ENCODE measurements around the gene C2orf78.

C2orf78 gene

DNA sequence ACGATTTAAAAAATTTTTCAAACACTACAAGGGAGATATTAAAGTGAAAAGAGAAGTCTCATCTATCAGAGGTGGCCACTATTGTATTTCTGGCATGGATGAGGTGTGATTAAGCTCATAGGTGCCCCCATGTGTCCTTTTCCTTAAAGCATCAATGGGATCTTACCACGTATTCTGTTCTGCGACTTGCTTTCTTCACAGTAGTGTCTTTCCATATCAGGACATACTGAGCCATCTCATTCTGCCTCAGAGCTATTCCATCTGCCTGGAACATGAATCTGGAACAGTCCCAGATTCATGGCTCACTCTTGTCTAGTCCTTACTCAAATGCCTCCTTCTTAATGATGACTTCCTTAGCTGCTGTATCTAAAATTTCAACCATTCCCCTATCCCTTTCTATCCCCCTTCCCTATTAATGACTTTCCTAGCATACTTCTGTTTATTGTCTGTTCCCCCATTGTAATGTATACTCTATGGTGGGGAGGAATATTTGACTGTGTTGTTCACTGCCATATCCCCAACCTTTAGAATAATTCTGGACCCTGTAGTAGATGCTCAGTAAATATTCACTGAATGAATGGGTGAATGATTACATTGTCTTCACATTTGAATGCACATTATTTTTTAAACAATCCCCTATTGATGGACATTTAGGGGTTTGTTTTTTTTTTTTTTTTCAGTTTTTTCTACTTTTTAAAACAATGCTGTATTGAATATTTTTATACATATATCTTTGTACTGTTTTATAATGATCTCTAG, 55.8 kb downstream of the C2orf78 start:
- DNase-seq: no peak

DNA sequence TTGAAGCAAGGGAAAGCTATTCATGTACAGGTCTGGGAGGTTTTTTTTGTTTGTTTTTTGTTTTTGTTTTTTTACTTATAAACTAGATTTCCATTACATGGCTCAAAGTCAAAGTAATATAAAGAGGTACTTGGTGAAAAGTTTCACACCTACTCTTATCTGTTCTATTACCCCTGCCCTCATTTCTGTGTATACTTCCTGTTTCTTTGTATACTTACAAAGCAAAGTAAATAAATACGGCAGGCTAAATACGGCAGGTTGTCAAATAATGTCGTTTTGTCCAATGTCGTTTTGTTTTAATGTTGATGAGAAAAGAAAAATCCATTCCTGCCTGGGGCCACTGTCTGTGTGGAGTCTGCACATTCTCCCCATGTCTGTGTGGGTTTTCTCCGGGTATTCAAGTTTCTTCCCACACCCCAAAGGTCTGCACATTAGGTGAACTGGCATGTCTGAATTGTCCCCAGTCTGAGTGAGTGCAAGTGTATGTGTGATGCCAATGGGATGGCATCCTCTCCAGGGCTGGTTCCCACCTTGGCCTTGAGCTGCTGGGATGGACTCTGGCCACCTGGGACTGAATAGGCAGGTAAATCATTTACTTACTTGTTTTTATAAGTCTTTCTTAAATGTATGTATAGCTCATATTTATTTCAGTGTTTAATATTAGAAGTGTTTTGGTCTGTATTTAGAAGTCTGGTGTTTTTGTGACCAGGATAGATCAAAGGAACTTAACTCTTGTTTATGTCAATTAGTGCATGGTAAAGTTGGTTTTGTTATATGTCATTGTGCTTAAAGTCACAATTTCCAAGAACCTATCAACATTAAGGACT, 58.1 kb downstream of the C2orf78 start:
- no peak for DNase-seq

DNA sequence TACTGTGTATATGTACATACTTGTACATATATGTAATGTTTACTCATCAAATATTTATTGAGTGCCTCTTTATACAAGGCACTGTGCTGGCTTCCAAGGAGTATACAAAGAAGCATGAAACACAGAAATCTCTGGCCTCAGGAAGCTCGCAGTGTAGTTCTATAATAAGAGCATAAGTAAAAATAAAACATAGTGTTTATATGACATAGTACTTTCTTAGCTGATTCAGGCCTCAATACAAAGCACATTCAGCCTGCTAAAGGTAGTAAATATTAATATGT, 58.7 kb downstream of the C2orf78 start:
- no peak for DNase-seq

DNA sequence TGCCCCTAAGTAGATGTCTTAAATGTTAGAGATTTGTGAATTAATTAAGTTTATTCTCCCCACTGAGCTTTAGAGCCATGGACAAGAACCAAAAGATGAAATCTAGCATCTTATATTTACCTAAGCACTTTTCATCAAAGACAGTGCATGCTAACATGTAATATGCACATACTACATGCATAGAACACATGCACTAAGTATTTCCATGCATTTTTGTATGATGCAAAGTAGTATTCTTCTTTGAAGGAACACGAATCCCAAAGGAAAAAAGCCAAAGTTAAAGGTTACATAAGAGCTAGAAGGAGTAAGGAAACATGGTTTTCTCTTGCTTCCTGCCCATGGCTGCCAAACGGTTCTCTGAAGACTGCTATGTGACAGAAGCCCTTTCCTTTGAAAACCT, 60.1 kb downstream of the C2orf78 start:
- no peak for DNase-seq

DNA sequence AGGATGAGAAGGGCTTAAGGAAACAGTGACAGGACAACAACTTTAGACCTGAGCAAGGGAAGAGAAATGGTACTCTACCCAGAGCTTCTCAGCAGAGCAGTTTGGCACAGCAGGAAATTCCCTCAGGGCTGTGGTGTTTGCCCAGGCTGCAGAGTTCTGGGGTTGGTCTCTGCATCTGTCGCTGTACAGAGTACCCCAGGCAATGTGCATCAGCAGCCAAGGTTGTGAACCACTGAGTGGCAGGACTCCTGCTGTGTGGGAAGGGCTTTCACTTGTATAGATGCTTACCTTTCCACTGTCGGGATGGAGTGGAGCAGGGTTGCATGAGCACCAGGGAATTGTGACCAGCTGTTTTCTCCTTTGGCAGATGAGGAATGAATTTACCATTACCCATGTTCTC, 66.0 kb downstream of the C2orf78 start:
- peak in 1 of 2 experiments; percentile 11 for DNase-seq

DNA sequence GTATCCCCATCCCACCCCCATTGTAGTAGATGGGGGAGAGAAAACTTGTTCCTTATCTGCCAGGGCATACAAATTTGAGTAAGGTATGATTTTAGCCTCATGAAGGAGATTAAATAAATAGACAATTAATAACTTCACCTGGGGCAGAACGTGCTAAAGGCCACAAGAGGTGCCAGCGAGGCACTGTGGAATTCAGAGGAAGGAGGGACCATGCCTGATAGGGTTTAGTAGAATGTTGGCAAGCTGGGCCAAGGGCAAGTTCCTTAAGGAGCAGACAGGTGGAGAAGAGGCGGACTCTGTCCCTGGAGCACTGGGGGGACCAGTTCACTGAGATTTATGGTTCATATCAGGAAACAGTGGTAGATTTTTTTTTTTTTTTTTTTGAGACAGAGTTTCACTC, 67.3 kb downstream of the C2orf78 start:
- peak; percentile 2 to 31 for DNase-seq

DNA sequence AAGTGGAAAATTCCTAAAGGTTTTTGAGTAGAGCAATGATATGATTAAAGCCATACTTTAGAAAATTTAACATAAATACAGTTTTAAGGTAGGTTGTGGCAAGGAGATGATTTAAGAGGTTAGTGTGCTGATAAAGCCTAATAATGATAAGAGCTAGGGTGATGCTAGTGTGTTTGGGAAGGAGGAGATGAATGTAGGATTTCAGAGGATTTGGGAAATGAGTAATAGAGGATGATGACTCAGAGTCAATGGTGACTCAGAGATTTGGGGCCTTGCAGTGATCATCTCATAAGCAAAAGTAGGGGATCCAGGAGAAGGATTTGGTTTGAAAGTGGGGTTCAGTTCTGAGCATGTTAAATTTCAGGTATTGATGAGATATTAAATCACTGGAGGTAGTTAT, 68.0 kb downstream of the C2orf78 start:
- no peak for DNase-seq

DNA sequence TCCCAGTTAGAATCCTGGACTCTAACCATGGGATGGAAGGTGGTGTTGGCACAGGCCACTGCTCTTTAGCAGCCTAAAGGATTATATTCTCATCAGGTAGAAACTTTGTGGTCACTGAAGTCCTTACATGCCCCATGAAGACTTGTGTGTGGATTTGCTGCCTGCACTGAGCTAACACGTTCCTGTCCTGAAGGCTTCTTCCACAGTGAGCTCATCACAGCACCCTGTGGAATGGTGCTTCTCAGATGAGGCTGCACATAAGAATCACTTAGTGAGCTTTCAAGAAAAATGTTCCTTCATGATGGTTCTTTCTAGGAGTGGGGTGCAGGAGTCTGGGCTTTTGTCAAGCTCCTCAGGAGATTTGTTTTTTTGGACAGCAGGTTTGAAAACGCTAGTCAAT, 71.5 kb downstream of the C2orf78 start:
- DNase-seq: no peak

DNA sequence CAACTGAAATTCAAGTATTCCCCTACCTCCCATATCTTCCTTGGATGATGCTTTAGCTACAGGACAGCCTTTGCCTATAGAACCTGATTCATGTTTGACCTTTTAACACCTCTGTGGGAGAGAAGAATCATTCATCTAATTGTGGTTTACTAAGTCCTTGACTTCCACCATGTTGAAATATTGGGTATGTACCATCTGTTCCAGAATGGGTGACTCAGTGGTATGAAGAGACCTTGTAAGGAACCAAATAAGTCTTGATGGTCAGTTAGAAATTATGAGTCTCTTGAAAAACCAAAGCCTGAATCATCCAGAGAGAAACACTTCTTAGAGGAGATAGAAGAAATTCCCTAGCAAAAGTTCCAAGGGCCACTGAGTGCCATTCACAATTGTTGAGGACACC, 72.2 kb downstream of the C2orf78 start:
- no peak for DNase-seq

DNA sequence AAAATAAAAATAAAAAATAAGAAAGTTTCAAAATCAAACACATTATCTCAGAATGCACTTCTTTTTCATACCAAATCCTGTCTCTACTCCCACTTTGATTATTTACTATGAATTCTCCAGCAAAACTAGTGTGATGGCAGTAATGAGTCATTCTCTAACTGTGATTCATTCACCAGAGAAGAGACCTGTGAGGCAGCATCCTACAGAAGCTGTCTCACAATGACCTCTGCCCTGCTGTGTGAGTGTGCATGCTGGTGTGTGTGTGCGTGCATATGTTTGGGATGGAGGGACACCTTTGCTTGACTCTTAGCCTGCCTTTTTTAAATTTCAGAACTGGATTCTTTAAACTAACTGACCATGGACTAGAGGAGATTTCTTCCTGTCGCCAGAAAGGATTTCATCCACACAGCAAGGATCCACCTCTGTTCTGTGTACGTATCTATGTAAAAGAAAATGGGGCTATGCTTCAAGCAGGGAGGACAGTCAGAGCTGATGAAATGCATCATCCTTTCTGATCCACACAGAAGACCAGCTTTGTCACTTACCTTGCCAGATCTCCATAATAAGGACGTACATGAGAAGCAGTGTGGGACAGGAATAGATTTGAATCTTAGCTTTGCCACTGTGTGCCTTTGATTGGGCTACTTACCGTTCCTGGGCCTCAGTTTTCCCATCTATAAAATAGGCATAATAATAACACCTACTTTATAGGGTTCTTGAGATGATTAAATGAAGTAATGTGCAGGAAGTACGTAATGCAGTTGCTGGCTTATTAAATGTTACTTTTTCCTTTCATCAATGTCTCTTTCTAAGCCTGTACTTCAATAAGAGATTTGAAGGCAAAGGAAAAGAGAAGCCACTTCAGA, 76.0 kb downstream of the C2orf78 start:
- DNase-seq: no peak

DNA sequence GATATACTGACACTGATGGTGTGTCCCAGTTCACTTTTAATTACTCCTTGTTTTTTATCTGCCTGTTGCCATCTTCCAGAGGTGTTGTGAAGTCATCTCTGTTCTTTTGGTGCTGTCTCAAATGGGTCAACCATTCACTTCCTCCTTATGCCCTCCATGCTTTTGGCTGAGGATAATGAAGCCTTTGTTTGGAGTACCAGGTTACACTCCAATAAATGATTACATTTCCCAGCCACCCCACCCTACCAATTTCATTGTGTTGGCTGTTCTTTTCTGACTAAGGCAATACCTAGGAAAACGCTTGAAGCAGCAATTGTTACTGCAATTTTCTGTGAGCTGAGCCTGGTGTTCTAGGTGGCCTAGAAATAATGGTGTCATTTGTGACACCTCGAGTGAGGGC, 79.0 kb downstream of the C2orf78 start:
- no peak for DNase-seq
